H7 (cell line): ENCODE results near the gene NKX1-2. TPM values are rescaled to one million over a fixed set of nuclear protein-coding genes. Genes with fewer than 3 reads are reported as not detected.

ENCODE experiments used
- DNase-seq: peaks from one replicate; pipeline ENCODE4 v3.0.0; 2012
- H3K27me3 ChIP-seq: 2 replicates; pipeline ENCODE4 v1.6.0; 2011; ENCODE audit warnings: mild to moderate bottlenecking, low read length; ENCODE audit not compliant: control insufficient read depth, insufficient read depth
- H3K36me3 ChIP-seq: replicated peaks from 2 replicates; pipeline ENCODE4 v1.5.1; 2011; ENCODE audit warnings: low read length; ENCODE audit not compliant: control insufficient read depth, insufficient read depth
- H3K4me3 ChIP-seq: 2 replicates; pipeline ENCODE4 v1.5.1; 2011; ENCODE audit warnings: low read depth, mild to moderate bottlenecking, control low read depth, low read length, moderate library complexity; ENCODE audit not compliant: insufficient read depth
- total RNA-seq: library from RNA; depleted of rRNA; stranded (reverse); fragments of >200 nt; shearing (Covaris generic); gene quantifications from 2 replicates; pipeline ENCODE4 v1.2.3, GENCODE V29; 2014

The NKX1-2 gene
- total RNA-seq, 1 experiment from 2014 or later = 57.8 TPM

DNA sequence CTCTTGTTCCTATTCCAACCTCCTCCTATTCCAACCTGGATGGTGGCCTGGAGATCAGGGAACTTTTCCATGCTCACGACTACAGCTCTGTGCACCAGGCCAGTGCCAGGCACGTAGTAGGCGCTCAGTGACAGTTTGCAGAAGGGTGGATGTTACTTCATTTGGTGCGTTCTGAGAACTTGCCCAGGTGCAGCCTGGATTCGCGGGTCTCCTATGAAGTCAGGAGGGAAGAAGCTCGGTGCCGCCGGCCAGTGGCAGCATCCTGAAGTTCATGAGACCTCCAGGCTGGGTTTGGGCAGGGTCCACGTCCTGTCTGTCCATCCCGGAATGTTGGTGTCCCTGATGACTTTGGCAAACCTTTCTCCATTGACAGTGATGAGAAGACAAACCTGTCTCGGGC, 33.0 kb upstream of the NKX1-2 start:
- H3K27me3 ChIP-seq = no peaks in the 10 kb centered on the region
- no peaks in the 10 kb centered on the region; the same call in 1 of the 2 replicates for H3K36me3 ChIP-seq
- no peak for DNase-seq
- H3K4me3 ChIP-seq = no peak overlapping the region

DNA sequence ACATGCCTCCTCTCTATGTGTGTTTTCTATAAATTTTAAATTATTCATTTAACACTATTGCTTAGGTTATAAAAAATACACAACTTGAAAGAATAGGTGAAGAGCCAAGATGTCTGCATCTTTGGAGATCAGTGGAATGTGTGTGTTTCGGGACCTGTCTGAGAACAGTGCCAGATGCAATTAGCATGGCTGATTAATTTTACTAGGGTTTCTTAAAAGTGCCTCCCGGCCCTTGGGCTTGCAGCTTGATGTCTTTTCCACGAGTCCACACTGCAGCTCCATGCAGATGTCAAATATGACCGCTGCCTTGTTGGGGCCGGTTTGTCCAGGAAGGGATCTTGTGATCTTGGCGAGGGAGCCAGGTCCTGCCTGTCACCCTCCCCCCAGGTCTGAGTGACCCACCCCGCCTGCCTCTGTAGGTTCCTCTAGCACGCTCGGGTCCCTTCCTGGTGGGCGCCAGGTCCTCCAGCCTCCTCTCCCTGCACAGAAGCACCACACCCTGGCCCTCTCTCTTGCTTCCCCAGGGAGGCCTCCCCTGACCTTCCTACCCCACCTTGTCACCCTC, 32.5 kb upstream of the NKX1-2 start:
- H3K27me3 ChIP-seq = no peaks in the 10 kb centered on the region
- H3K4me3 ChIP-seq = no peak overlapping the region
- H3K36me3 ChIP-seq = no peaks in the 10 kb centered on the region; the same call in 1 of the 2 replicates
- DNase-seq = peak; percentile 36

DNA sequence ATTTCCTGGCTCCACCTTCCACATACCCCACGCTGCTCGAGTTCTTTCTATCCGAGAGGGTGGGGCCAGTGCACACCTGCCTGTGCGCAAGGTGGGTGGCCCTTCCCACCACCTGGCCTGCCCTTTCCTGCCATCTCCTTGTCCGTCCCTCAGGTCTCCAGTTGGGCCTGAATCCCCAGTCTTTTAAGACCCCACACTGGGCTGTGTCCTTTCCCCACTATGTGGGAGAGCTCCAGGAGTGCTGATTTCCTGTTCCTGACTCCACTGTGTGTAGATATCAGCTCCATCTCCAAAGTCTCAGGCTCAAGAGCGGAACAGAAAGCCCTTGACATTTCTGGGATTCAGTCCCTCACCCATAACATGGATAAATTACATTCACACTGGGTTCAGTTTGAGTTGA, 31.9 kb upstream of the NKX1-2 start:
- Histone ChIP-seq H3K36me3 (no peaks in the 10 kb centered on the region; the same call in 1 of the 2 replicates), H3K4me3 (no peak overlapping the region), H3K27me3 (no peaks in the 10 kb centered on the region)
- DNase-seq = peak; percentile 43

DNA sequence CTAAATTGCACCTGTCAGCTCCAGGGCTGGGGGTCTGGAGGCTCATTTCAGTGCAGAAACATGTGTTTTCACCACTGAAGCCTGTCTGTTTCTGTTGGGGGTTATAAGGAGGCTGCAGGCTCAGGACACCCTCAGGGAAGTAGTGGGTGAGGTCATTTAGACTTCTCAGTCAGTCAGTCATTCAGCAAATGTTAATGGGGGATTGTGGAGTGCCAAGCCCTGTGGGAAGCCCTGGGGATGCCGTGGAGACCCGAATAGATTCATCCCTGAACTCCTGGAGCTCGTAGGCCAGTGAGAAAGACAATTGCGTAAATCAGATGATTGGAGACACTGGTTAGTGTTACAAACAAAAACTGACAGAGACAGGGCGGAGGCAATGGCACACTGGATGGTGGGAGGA, 31.0 kb upstream of the NKX1-2 start:
- no peaks in the 10 kb centered on the region for H3K36me3 ChIP-seq
- H3K27me3 ChIP-seq = no peaks in the 10 kb centered on the region
- peak; percentile 52 for DNase-seq
- H3K4me3 ChIP-seq = no peak overlapping the region

DNA sequence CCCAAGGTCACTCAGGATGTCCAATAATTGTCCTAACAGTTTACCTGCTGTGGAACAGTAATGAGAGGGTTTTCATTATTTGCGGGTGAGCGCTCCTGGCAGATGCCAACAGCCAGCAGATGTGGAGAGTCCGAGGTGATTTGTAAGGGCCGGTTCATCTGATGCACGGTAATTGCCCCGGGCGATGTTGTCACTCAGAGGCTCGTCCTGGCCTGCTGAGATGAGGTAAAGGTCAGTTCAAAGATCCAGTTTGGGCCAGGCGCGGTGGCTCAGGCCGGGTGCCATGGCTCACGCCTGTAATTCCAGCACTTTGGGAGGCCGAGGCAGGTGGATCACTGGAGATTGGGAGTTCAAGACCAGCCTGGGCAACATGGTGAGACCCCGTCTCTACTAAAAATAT, 28.7 kb upstream of the NKX1-2 start:
- no peak overlapping the region for H3K4me3 ChIP-seq
- H3K36me3 ChIP-seq = no peaks in the 10 kb centered on the region; the same call in 1 of the 2 replicates
- no peak for DNase-seq
- no peaks in the 10 kb centered on the region for H3K27me3 ChIP-seq

DNA sequence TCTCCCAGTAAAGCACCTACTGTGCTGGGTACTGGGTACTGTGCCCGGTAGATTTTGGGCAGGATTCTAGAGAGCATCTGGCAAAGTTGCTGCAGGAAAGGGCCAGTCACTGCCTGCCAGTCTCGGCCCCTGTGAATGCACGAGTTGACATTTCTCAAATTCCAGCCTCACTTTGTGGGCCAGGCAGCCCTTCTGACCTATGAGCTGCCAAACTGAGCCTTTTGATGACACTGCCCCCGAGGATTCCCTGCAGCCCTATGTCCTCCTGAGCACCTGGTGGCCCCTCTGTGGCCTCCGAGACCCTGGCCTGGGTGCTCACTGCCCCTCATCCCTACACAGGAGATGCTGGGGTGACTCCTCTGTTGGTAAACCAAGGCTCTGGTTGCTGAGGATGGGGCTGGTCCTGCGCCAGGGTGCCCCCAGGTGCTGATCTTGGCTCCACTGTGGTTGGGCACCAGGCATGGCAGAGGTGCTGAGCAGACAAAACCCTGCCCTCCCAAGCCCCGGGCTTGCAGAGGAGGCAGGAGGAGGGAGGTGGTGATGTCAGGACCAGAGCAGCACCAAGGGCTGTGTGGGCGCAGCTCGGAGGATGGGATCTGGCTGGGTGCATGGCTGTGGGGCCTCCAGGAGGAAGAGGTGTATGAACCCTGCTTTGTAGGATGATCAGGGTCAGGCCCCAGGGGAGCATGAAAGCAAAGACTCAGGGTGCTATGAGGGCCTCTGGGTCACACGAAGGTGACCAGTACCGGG, 28.0 kb upstream of the NKX1-2 start:
- no peak overlapping the region for H3K4me3 ChIP-seq
- DNase-seq = peak; percentile 72
- no peaks in the 10 kb centered on the region for H3K27me3 ChIP-seq
- H3K36me3 ChIP-seq = no peaks in the 10 kb centered on the region; the same call in 1 of the 2 replicates

DNA sequence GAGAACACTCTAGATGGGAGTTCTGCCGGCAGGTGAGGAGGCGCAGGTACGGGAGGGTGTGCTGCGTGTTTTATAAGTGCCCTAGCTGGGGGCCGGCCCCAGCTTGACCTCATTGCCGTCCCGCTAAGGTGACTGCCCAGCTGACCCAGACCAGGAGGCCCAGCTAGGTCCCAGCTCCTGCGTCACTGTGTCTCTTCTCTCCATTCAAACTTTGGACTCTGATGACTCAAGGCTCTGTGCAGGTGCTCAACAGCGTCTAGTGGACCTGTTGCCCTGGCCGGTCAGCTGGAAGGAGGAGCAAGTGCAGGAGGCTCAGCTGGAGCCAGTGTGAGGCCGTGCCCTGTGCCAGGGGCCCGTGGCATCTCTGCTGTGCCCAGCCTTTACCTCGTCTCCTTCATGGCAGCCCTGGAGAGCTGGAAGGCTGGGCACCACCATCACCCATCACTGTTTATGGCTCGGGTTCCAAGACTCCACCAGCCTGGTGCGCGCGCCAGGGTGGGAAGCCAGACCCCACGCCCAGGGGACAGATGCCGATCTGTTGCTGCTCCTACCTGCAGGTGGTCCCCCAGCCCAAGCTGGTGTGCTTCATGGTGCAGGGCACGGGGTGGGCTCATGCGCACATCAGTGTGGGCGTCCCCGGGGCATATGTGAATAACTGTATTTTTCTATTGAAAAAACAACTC, 26.3 kb upstream of the NKX1-2 start:
- Histone ChIP-seq H3K27me3 (no peaks in the 10 kb centered on the region), H3K36me3 (no peaks in the 10 kb centered on the region; the same call in 1 of the 2 replicates), H3K4me3 (no peak overlapping the region)
- no peak for DNase-seq

DNA sequence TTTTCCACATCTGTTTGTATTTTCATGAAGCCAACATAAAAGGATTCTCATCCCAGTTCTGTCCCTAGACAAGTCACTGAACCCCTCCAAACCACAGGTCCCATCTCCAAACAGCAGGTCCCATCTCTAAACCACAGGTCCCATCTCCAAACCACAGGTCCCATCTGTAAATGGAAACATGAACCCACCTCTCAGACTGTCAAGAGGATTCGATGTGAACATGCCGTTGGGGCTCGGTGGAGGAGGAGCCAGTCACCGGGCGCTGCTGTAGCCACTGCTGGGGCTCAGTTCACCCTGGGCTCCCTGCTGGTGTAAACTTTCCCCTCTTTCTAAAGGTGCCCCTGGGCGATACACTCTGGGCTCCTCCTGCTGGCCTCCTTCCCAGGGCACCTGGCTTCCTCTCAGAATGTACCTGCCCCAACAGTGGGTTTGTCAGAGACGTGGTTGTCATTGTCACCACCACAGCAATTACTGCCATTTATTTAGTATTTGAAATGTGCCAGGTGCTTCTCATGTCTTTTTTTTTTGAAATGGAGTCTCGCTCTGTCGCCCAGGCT, 24.8 kb upstream of the NKX1-2 start:
- Histone ChIP-seq H3K27me3 (no peaks in the 10 kb centered on the region), H3K36me3 (no peaks in the 10 kb centered on the region; the same call in 1 of the 2 replicates), H3K4me3 (no peak overlapping the region)
- DNase-seq = no peak

DNA sequence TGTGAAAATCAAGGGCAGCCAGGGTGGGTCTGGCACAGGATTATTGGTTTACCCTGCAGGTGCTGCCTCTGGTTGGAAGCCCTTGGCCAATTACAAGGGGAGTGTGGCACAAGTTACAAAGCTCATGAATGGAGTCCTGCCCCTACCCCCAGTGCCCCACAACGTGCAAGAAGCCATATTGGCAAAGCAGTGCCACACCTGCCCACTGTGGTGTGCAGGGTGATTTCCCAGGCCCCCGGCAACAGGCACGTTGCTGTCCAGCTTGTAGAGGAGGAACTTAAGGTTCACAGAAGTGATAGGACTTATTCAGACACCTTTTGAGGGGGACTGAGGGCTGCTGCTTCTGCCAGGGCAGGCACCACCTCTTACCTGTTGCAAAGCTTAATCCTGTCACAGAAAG, 23.2 kb upstream of the NKX1-2 start:
- Histone ChIP-seq H3K27me3 (no peaks in the 10 kb centered on the region), H3K4me3 (no peak overlapping the region), H3K36me3 (no peaks in the 10 kb centered on the region; the same call in 1 of the 2 replicates)
- DNase-seq = no peak

DNA sequence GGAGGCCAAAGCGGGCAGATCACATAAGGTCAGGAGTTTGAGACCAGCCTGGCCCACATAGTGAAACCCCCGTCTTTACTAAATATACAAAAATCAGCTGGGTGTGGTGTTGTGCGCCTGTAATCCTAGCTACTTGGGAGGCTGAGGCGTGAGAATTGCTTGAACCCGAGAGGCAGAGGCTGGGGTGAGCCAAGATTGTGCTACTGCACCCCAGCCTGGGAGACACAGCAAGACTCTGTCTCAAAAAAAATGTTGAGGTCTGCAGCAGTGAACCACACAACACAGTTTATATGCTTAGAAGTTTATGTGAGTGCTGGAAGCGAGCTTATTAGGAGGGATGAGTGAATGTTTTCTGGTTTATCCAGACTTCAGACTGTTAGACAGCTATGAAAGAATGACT, 22.2 kb upstream of the NKX1-2 start:
- DNase-seq = no peak
- H3K27me3 ChIP-seq = no peaks in the 10 kb centered on the region
- H3K36me3 ChIP-seq = no peaks in the 10 kb centered on the region; the same call in 1 of the 2 replicates
- no peak overlapping the region for H3K4me3 ChIP-seq

DNA sequence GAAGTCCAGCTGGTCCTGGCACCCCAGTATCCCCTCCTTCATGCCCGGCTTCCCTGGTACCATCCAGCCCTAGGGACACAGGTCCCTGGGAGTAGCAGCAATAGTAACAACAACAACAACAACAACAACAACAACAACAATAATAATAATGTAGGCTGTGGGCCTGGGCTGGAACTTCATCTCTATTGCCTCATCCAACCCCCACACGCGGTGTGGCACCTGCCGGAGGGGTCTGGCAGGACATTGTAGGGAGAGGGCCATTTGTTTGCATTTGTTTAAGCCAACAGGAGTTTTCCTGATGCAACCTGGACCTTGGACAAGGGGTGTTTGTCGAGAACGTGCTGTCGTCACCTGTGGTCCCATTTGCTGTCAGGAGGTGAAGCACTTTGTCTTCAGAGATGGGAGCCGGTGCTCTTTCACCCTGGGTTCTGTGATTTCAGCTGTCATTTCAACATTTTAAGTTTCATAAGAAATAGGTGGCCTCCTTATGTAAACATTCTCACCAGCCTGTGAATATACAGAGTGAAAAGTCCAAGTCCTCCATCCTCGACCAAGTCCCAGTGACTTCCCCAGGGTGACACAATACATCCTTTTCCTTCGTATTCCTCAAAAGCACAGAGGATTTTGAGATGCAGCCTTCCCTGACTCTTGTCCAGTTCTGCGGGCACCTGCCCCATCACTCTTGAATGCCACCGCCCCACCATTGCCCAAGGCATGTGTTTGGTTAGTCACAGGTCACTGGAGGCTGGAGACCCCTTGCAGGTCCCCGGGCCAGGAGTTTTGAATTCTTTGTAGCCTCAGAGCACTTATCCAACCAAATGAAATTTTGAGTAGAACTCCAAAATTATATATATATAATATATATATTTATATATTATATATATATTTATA, 21.0 kb upstream of the NKX1-2 start:
- DNase-seq = no peak
- Histone ChIP-seq H3K27me3 (no peaks in the 10 kb centered on the region), H3K36me3 (no peaks in the 10 kb centered on the region; the same call in 1 of the 2 replicates), H3K4me3 (no peak overlapping the region)

DNA sequence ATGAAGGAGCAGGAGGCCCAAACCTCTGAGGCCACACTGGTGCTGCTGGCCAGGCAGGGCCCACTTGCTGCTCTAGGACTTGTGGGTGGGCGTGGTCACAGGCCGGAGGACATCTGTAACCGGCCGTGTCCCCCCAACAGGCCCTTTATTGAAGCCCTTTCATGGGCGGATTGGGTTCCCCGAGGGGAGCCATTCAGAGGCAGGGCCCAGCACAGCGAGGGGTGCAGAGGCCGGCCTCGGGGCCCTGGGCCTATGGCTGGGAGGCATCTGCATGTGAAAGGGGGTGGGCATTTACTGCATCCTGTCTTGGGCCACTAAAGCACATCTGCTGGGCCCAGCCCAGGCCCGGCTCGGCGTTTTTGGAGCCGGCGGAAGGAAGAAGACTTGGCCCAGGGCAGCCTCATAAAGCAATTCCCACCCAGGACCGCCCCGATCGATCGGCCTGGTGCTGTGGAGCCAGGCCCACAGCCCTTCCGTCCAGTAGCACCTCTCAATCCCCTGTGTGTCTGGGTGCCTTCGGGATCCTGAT, 20.2 kb upstream of the NKX1-2 start:
- Histone ChIP-seq H3K4me3 (no peak overlapping the region), H3K27me3 (no peaks in the 10 kb centered on the region), H3K36me3 (no peaks in the 10 kb centered on the region)
- peak; percentile 89 for DNase-seq

DNA sequence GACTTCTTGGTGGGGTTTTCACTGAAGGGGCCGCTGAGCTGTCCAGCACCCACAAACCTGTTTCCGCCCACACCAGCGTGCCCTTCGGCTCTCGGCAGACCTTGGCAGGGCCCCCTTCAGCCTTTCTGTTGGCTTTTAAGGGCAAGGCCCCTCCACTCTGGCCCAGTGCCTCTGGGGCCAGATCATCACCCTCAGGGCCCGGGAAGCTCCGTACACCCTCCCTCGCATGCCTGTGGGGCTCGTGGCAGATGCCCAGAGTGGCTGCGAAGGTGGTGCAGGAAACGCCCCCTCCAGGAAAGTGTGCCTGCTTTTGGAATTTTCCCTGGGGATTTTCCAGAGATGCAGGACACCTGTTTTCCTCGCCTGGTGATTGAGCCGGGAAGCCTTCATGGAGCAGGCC, 18.8 kb upstream of the NKX1-2 start:
- Histone ChIP-seq H3K4me3 (no peak overlapping the region), H3K36me3 (no peaks in the 10 kb centered on the region), H3K27me3 (no peaks in the 10 kb centered on the region)
- DNase-seq = no peak

DNA sequence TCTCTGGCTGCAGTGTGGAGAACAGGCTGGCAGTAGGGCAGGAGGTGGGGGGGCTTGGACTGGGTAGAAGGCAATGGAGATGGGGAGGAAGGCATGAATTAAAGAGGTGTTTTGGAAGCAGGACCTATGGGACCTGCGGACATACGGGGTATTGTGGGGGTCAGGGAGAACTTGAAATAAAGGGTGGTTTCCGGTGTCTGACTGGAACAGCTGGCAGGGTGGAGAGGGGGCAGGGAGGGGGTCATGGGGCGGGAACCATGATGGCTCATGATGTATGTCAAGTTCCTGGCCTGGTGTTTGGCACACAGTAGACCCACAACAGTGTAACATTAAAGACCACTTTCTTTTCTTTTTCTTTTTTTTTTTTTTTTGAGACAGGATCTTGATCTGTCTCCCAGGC, 17.3 kb upstream of the NKX1-2 start:
- Histone ChIP-seq H3K4me3 (no peak overlapping the region), H3K27me3 (no peaks in the 10 kb centered on the region), H3K36me3 (no peaks in the 10 kb centered on the region)
- DNase-seq = no peak
